Tibial artery (tissue), 4 donors: ENCODE results near the gene TOMM6.

ENCODE experiments used
- DNase-seq, 2 donors: peaks; one replicate each; pipeline ENCODE4 v3.0.0-alpha.2; 2019
- H3K27ac ChIP-seq, 2 donors: fragments of 200-600 bp; sonication (generic) in 1 of 2; 1 replicate in 1 of 2; 2 replicates in 1 of 2; pipeline ENCODE4 v1.5.1; 2018 to 2019; ENCODE audit warnings: mild to moderate bottlenecking in 1 of 2
- H3K27me3 ChIP-seq, 2 donors: fragments of 200-600 bp; sonication (generic) in 1 of 2; one replicate each; pipeline versions ENCODE4 v1.5.1 to v1.6.0; 2016 to 2019
- H3K36me3 ChIP-seq, 3 donors: fragments of 200-600 bp; sonication (generic) in 2 of 3; one replicate each; pipeline ENCODE4 v1.5.1; 2016 to 2019; ENCODE audit warnings: mild to moderate bottlenecking in 2 of 3
- H3K4me1 ChIP-seq, 4 donors: fragments of 200-600 bp; sonication (generic) in 2 of 4; 1 replicate in 3 of 4; 2 replicates in 1 of 4; pipeline ENCODE4 v1.5.1; 2016 to 2019
- H3K4me3 ChIP-seq, 2 donors: fragments of 200-600 bp; sonication (generic) in 1 of 2; 1 replicate in 1 of 2; 2 replicates in 1 of 2; pipeline ENCODE4 v1.5.1; 2018 to 2019; ENCODE audit warnings: mild to moderate bottlenecking in 2 of 2
- H3K9me3 ChIP-seq, 3 donors: fragments of 200-600 bp; sonication (generic) in 1 of 3; one replicate each; pipeline ENCODE4 v1.5.1; 2016 to 2019
- intact Hi-C: fragments of 100-400 bp; cut with DNase I; formaldehyde crosslinking; loops from one replicate; pipeline ENCODE4 v1.15.0; 2023; ENCODE audit warnings: low total_unique reads
- TF ChIP-seq, protein P1 (sequence below), 2 experiments: fragments of 200-600 bp in 1 of 2; fragments of 450-650 bp in 1 of 2; IDR thresholded peaks; one replicate each; pipeline ENCODE4 v1.5.1; 2017 to 2019; ENCODE audit warnings: antibody characterized with exemption in 2 of 2, mild to moderate bottlenecking in 1 of 2, moderate library complexity in 1 of 2

The TOMM6 gene

DNA sequence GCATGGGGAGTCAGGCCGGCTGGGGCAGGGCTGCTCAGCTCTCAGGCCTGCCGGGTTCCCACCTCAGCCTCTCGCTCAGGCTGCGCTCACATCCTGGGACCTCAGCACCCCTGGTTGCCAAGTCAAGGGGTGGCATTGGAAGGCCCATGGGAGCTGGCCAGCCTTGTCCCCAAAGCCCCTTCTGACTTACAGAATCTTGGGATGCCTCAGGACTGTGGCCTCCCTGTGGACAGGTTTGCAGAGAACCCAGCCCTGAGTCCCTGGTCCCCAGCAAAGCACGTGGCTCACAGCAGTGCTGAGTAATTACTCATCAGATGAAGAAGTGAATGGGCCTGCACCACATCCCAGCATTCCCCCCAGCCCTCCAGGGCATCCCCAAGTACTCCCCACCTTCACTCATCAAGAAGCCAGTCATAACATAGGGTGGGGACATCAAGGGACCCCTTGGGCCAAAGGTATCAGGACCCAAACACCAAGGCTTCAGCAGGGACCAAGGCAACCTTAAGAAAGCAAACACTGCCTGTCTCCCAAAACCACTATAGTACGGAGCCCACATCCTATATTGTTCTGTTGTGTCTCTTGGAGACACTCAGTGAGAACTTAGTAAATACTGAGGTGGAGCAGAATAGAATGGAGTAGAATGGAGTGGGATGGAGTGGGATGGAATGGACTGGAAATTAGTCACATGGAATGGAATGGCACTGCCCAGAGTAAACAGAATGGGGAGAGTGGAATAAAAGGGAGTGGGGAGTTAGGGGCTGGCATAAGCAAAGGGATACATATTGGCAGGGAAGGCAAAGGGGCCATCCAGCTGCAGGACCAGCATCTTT lies 43.9 kb upstream of the TOMM6 start:
- Histone ChIP-seq H3K4me1 (no peaks in the 10 kb centered on the region), H3K36me3 (no peaks in the 10 kb centered on the region), H3K4me3 (no peak overlapping the region), H3K27me3 (peaks cover 0 to 3% of the 10 kb centered on the region in 2 donors), H3K27ac (no peak overlapping the region), H3K9me3 (no peaks in the 10 kb centered on the region)
- no peak for DNase-seq
- intact Hi-C loops = no loop called here
- TF ChIP-seq, protein P1, sequence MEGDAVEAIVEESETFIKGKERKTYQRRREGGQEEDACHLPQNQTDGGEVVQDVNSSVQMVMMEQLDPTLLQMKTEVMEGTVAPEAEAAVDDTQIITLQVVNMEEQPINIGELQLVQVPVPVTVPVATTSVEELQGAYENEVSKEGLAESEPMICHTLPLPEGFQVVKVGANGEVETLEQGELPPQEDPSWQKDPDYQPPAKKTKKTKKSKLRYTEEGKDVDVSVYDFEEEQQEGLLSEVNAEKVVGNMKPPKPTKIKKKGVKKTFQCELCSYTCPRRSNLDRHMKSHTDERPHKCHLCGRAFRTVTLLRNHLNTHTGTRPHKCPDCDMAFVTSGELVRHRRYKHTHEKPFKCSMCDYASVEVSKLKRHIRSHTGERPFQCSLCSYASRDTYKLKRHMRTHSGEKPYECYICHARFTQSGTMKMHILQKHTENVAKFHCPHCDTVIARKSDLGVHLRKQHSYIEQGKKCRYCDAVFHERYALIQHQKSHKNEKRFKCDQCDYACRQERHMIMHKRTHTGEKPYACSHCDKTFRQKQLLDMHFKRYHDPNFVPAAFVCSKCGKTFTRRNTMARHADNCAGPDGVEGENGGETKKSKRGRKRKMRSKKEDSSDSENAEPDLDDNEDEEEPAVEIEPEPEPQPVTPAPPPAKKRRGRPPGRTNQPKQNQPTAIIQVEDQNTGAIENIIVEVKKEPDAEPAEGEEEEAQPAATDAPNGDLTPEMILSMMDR (IDR thresholded peaks at IDR 0.05) = no peak

DNA sequence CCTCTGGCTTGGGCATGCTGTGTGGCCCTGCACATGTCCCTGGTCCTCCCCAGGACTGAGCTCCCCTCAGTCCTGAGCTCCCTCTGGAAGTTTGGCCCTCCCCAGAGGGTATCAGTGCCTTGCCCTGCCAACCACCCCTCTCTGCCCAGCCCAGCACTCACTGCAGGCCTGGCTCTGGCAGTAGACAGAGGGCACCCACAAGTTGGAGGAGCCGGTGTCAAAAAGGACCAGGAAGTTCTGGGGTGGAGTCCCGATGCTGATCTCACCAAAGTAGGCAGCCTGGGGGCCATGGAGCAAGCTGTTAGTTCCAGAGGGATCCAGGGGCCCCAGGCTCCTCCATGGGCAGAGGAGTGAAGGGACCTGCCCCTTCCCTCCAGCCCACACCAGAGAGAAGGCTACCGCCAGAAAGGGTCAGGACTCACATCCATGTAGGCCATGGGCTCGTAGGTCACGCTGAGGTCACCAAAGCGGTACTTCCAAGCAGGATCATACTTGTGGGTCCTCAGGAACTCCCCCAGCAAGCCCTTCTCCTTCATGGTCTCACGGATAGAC lies 43.2 kb upstream of the TOMM6 start:
- Histone ChIP-seq H3K4me1 (no peaks in the 10 kb centered on the region), H3K9me3 (no peaks in the 10 kb centered on the region), H3K4me3 (no peak overlapping the region), H3K27ac (no peak overlapping the region), H3K36me3 (no peaks in the 10 kb centered on the region), H3K27me3 (peaks cover 0 to 3% of the 10 kb centered on the region in 2 donors)
- TF ChIP-seq, protein P1 (IDR thresholded peaks at IDR 0.05) = no peak
- intact Hi-C loops = no loop called here
- no peak for DNase-seq

DNA sequence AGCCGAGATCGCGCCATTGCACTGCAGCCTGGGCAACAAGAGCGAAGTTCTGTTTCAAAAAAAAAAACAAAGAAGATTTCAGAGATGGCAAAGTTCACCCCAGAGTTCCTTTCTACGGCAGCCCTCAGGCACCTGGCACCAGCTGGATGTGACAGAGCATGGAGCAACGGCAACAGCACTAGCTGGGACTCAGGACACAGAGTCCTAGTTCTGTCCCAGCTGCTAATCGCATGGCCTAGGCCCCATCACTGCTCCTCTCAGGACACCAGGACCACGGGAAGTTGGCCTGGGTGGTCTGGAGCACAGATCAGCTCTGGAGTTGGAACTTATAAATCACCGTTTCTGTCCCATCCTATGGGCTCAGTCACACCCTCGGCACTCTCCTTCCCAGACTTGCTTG lies 41.4 kb upstream of the TOMM6 start:
- no peaks in the 10 kb centered on the region for H3K36me3 ChIP-seq
- H3K4me1 ChIP-seq = no peaks in the 10 kb centered on the region
- intact Hi-C loops = no loop called here
- H3K9me3 ChIP-seq = no peaks in the 10 kb centered on the region
- no peak overlapping the region for H3K4me3 ChIP-seq
- TF ChIP-seq, protein P1 (IDR thresholded peaks at IDR 0.05) = no peak
- DNase-seq = no peak
- H3K27ac ChIP-seq = no peak overlapping the region
- H3K27me3 ChIP-seq = no peaks in the 10 kb centered on the region

DNA sequence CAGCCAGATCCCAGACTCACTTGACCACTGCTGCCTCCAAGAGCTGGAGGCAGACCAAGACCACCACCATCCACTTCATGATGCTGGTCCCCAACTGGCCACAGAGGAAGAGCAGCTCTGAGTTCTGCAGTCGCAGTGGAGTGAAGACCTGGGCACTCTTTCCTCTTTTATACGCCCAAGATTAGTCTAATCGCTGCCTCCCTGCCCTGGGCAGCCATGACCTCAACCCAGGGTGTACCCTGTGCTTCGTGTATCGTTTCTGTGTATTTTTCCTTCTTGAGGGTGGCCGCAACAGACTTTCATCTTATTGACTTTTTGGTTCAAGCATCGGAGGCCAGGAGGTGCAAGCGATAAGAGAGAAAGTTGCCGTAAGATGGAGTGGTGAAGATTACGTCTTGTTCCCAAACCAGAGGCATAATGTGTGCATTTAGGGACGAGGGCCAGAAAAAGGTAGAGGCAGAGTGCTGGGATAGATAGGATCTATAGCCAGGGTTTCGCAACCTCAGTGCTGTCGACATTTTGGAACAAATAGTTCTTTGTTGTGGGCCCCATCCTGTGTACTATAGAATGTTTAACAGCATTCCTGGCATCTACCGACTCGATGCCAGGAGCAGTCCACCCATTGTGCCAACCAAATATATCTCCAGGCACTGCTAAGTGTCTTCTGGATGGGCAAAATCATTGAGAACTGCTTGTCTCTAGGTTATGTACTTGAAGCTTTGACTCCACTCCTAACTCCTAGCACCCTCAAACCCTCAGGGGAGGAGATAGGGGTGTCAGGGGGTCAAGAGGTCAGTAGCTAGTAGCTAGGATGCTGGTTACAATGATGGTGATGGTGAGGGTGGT lies 40.0 kb upstream of the TOMM6 start, which contains the start of gene PGC:
Gene PGC, minus strand, starts transcription at position 142 of the 846 bp plus-strand sequence. Its CDS starts 63 bp downstream, at position 79.
- no peaks in the 10 kb centered on the region for H3K9me3 ChIP-seq
- no peak for DNase-seq
- no peaks in the 10 kb centered on the region for H3K36me3 ChIP-seq
- no peaks in the 10 kb centered on the region for H3K27me3 ChIP-seq
- H3K27ac ChIP-seq = no peak within 1 kb of the TSS
- H3K4me1 ChIP-seq = no peaks in the 10 kb centered on the region
- intact Hi-C loops = no loop called here
- no peak within 1 kb of the TSS for H3K4me3 ChIP-seq
- TF ChIP-seq, protein P1 (IDR thresholded peaks at IDR 0.05) = no peak

DNA sequence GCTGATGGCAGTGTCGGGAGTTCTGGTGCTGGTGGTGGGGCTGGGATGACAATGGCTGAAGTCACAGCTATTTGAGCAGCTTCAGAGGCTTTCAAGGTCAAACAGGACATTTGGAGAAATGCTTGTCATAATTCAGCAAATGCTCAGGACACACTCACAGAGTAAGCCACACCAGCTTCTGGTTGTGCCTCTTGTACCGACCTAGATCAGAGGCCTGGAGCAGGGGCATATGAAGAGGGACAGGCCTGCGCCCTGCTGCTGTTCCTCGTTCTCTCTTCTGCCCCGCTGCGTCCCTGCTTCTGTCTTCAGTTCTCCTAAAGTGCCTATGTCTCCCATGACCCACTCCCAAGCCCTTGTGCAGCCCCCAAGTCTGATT lies 39.4 kb upstream of the TOMM6 start:
- no peaks in the 10 kb centered on the region for H3K27me3 ChIP-seq
- H3K9me3 ChIP-seq = no peaks in the 10 kb centered on the region
- intact Hi-C loops = no loop called here
- no peak overlapping the region for H3K4me3 ChIP-seq
- no peaks in the 10 kb centered on the region for H3K4me1 ChIP-seq
- H3K27ac ChIP-seq = no peak overlapping the region
- TF ChIP-seq, protein P1 (IDR thresholded peaks at IDR 0.05) = no peak
- no peaks in the 10 kb centered on the region for H3K36me3 ChIP-seq
- DNase-seq = no peak
